Endodermal cell (in vitro differentiated cells): ENCODE measurements around the gene CEP295NL. TPM values are rescaled to one million over a fixed set of nuclear protein-coding genes. Genes with fewer than 3 reads are reported as not detected.

ENCODE experiments used
- DNase-seq: peaks from one replicate; pipeline ENCODE4 v3.0.0-alpha.2; 2017
- H3K27ac ChIP-seq: 2 replicates; pipeline ENCODE4 v1.5.1; 2013; ENCODE audit warnings: mild to moderate bottlenecking, low read depth, low read length, moderate library complexity
- H3K27me3 ChIP-seq: 2 replicates; pipeline ENCODE4 v1.6.1; 2013; ENCODE audit warnings: mild to moderate bottlenecking, low read length, moderate library complexity; ENCODE audit not compliant: insufficient read depth, control insufficient read depth, poor library complexity, severe bottlenecking
- H3K36me3 ChIP-seq: 2 replicates; pipeline ENCODE4 v1.7.0; 2013; ENCODE audit warnings: mild to moderate bottlenecking, low read length, moderate library complexity; ENCODE audit not compliant: control insufficient read depth, insufficient read depth
- H3K4me1 ChIP-seq: one replicate; pipeline ENCODE4 v1.7.0; 2013; ENCODE audit warnings: low read length; ENCODE audit not compliant: control insufficient read depth, insufficient read depth
- H3K4me3 ChIP-seq: 2 replicates; pipeline ENCODE4 v1.5.1; 2013; ENCODE audit warnings: mild to moderate bottlenecking, low read length, moderate library complexity
- H3K9ac ChIP-seq: 2 replicates; pipeline ENCODE4 v1.6.1; 2013; ENCODE audit warnings: mild to moderate bottlenecking, low read length, moderate library complexity; ENCODE audit not compliant: poor library complexity, severe bottlenecking; ENCODE audit errors: extremely low read depth
- H3K9me3 ChIP-seq: 2 replicates; pipeline ENCODE4 v1.6.1; 2013; ENCODE audit warnings: mild to moderate bottlenecking, low read length, moderate library complexity; ENCODE audit not compliant: control insufficient read depth
- H3K27ac Mint-ChIP-seq: 2 replicates; pipeline ENCODE4 v1.8.0; 2020; ENCODE audit warnings: mixed read lengths
- H3K27me3 Mint-ChIP-seq: 2 replicates; pipeline ENCODE4 v1.8.0; 2021; ENCODE audit warnings: mild to moderate bottlenecking, mixed read lengths; ENCODE audit not compliant: insufficient read depth
- H3K36me3 Mint-ChIP-seq: 2 replicates; pipeline ENCODE4 v1.8.0; 2020; ENCODE audit warnings: low read depth, mixed read lengths
- H3K4me1 Mint-ChIP-seq: 2 replicates; pipeline ENCODE4 v1.8.0; 2020; ENCODE audit warnings: mixed read lengths
- H3K4me3 Mint-ChIP-seq: 2 replicates; pipeline ENCODE4 v1.8.0; 2020; ENCODE audit warnings: mild to moderate bottlenecking, moderate library complexity, mixed read lengths
- H3K9me3 Mint-ChIP-seq: 2 replicates; pipeline ENCODE4 v1.8.0; 2020; ENCODE audit warnings: mild to moderate bottlenecking, mixed read lengths
- CTCF ChIP-seq: fragments of 200-600 bp; sonication (generic); conservative IDR thresholded peaks from 2 replicates; pipeline ENCODE4 v1.5.0; 2021; ENCODE audit warnings: antibody characterized with exemption, mild to moderate bottlenecking
- WGBS, 2 experiments: methylation state at CpG; one replicate each; pipeline versions ENCODE4 v1.1.5 to v1.1.7; 2013; ENCODE audit warnings: missing lambda C conversion rate in 2 of 2, mixed read lengths in 1 of 2; ENCODE audit not compliant: insufficient coverage in 1 of 2, insufficient read length in 1 of 2; 5-methylcytosine and 5-hydroxymethylcytosine counted together
- total RNA-seq, 2 donors: library from RNA; stranded (reverse); fragmentation: NEBNext Ultra II Directional in 1 of 2; extraction: Animal tissue kit (Norgen Biotek cat#: 25700) in 1 of 2; gene quantifications; 2 replicates in 1 of 2; 3 replicates in 1 of 2; pipeline ENCODE4 v1.2.1, GENCODE V29; 2021

Gene CEP295NL
- total RNA-seq, 2 donors from 2014 or later, result 0.97 to 2.2 TPM

GRCh38 chr17:78842881-78843565 lies 60.0 kb downstream of the CEP295NL start:
- no peaks in the 10 kb centered on the region for H3K9me3 Mint-ChIP-seq
- Histone ChIP-seq H3K27me3 (no peaks in the 10 kb centered on the region), H3K27ac (no peak overlapping the region), H3K9me3 (no peaks in the 10 kb centered on the region), H3K9ac (no peak overlapping the region), H3K4me3 (no peak overlapping the region), H3K36me3 (no peaks in the 10 kb centered on the region), H3K4me1 (no peaks in the 10 kb centered on the region)
- 67 to 72% methylated on average over 10 of the region's 10 CpGs for WGBS, 2 experiments
- H3K4me3 Mint-ChIP-seq, result no peak overlapping the region
- peak; percentile 90 for DNase-seq
- H3K27me3 Mint-ChIP-seq, result no peaks in the 10 kb centered on the region
- peaks cover 20% of the 10 kb centered on the region for H3K4me1 Mint-ChIP-seq
- peak overlapping the region; percentile 86 for H3K27ac Mint-ChIP-seq
- H3K36me3 Mint-ChIP-seq, result peaks cover 2% of the 10 kb centered on the region
- TF ChIP-seq CTCF, result peak; percentile 79

GRCh38 chr17:78840780-78841611 lies 62.0 kb downstream of the CEP295NL start, which contains the start of gene USP36:
TSS of gene USP36 (minus strand) at chr17:78840814. CDS start at chr17:78836363, 4,451 bp downstream.
- H3K27me3 Mint-ChIP-seq, result no peaks in the 10 kb centered on the region
- H3K4me3 Mint-ChIP-seq, result peak within 1 kb of the TSS; percentile 68
- H3K9ac ChIP-seq, result peak within 1 kb of the TSS; percentile 88
- H3K4me1 Mint-ChIP-seq, result peaks cover 20% of the 10 kb centered on the region
- H3K9me3 Mint-ChIP-seq, result no peaks in the 10 kb centered on the region
- DNase-seq, result peak; percentile 100
- H3K9me3 ChIP-seq, result no peaks in the 10 kb centered on the region
- no peaks in the 10 kb centered on the region for H3K27me3 ChIP-seq
- peaks cover 20% of the 10 kb centered on the region for H3K36me3 ChIP-seq
- TF ChIP-seq CTCF, result peak; percentile 42
- WGBS, 2 experiments, result 0% methylated on average over 19 to 74 of the region's 74 CpGs
- peak within 1 kb of the TSS; percentile 97 for H3K27ac Mint-ChIP-seq
- peak within 1 kb of the TSS; percentile 83 for H3K4me3 ChIP-seq
- H3K27ac ChIP-seq, result peak within 1 kb of the TSS; percentile 88
- H3K4me1 ChIP-seq, result no peaks in the 10 kb centered on the region
- H3K36me3 Mint-ChIP-seq, result peaks cover 20% of the 10 kb centered on the region

Other genes starting within 250 kb of the CEP295NL start
- 10 to 100 TPM; 23.1 to 27.4 TPM for gene CYTH1, start 120.9 kb downstream of the CEP295NL start, total RNA-seq
- 10 to 100 TPM; 57.1 to 62.5 TPM for gene USP36, start 62.4 kb downstream of the CEP295NL start, total RNA-seq
- 10 to 100 TPM; 36.9 to 42.7 TPM for gene TIMP2, start 22.2 kb upstream of the CEP295NL start, total RNA-seq
- gene LGALS3BP, start 76.7 kb upstream of the CEP295NL start, total RNA-seq, result 10 to 100 TPM; 23.3 to 71.4 TPM
- 10 to 100 TPM; 57.5 to 61.8 TPM for gene CANT1, start 106.6 kb upstream of the CEP295NL start, total RNA-seq
- 10 to 100 TPM; 16.0 to 16.5 TPM for gene C1QTNF1, start 121.0 kb upstream of the CEP295NL start, total RNA-seq
- 10 to 100 TPM; 40.8 to 42.0 TPM for gene ENGASE, start 171.6 kb upstream of the CEP295NL start, total RNA-seq